Measurements from ENCODE around the gene PSMD2. TPM values are rescaled to one million over a fixed set of nuclear protein-coding genes. Genes with fewer than 3 reads are reported as not detected.

PSMD2 gene
- total and polyA plus RNA-seq, 4 donors: 77.5 to 213 (median 161) TPM

DNA sequence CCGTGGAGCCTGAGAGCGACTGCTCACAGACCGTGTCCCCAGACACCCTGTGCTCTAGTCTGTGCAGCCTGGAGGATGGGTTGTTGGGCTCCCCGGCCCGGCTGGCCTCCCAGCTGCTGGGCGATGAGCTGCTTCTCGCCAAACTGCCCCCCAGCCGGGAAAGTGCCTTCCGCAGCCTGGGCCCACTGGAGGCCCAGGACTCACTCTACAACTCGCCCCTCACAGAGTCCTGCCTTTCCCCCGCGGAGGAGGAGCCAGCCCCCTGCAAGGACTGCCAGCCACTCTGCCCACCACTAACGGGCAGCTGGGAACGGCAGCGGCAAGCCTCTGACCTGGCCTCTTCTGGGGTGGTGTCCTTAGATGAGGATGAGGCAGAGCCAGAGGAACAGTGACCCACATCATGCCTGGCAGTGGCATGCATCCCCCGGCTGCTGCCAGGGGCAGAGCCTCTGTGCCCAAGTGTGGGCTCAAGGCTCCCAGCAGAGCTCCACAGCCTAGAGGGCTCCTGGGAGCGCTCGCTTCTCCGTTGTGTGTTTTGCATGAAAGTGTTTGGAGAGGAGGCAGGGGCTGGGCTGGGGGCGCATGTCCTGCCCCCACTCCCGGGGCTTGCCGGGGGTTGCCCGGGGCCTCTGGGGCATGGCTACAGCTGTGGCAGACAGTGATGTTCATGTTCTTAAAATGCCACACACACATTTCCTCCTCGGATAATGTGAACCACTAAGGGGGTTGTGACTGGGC is 45.7 kb downstream of the PSMD2 start:
- peaks cover 2 to 18% (median 5%) of the 10 kb centered on the region in 4 donors for H3K36me3 ChIP-seq (ENCODE audit: control insufficient read depth in 4 of 4, insufficient read depth in 3 of 4, low read depth in 1 of 4, low read length in 3 of 4)
- 94% methylated on average over 24 of the region's 24 CpGs for WGBS
- no peaks in the 10 kb centered on the region for H3K9me3 ChIP-seq (ENCODE audit: control insufficient read depth in 4 of 4, low read length in 3 of 4)
- TF ChIP-seq FOXA1 (IDR thresholded peaks at IDR 0.05) (no peak), ATF3 (IDR thresholded peaks at IDR 0.05) (no peak), TAF1 (conservative IDR thresholded peaks at IDR 0.05) (no peak), GABPA (IDR thresholded peaks at IDR 0.05 in 1 of 2, conservative IDR thresholded peaks at IDR 0.05 in 1 of 2) (no peak), NR2F2 (IDR thresholded peaks at IDR 0.05) (no peak), HNF4G (IDR thresholded peaks at IDR 0.05) (no peak), EGR1 (IDR thresholded peaks at IDR 0.05; ENCODE audit: low read depth in 2 of 2) (no peak), JUND (IDR thresholded peaks at IDR 0.05) (no peak), RXRA (IDR thresholded peaks at IDR 0.05) (no peak), FOXA2 (IDR thresholded peaks at IDR 0.05) (no peak), SP1 (IDR thresholded peaks at IDR 0.05) (no peak), HNF4A (conservative IDR thresholded peaks at IDR 0.05) (no peak)
- TF ChIP-seq, protein P1, sequence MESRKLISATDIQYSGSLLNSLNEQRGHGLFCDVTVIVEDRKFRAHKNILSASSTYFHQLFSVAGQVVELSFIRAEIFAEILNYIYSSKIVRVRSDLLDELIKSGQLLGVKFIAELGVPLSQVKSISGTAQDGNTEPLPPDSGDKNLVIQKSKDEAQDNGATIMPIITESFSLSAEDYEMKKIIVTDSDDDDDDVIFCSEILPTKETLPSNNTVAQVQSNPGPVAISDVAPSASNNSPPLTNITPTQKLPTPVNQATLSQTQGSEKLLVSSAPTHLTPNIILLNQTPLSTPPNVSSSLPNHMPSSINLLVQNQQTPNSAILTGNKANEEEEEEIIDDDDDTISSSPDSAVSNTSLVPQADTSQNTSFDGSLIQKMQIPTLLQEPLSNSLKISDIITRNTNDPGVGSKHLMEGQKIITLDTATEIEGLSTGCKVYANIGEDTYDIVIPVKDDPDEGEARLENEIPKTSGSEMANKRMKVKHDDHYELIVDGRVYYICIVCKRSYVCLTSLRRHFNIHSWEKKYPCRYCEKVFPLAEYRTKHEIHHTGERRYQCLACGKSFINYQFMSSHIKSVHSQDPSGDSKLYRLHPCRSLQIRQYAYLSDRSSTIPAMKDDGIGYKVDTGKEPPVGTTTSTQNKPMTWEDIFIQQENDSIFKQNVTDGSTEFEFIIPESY (IDR thresholded peaks at IDR 0.05): no peak
- TF ChIP-seq, protein P2, sequence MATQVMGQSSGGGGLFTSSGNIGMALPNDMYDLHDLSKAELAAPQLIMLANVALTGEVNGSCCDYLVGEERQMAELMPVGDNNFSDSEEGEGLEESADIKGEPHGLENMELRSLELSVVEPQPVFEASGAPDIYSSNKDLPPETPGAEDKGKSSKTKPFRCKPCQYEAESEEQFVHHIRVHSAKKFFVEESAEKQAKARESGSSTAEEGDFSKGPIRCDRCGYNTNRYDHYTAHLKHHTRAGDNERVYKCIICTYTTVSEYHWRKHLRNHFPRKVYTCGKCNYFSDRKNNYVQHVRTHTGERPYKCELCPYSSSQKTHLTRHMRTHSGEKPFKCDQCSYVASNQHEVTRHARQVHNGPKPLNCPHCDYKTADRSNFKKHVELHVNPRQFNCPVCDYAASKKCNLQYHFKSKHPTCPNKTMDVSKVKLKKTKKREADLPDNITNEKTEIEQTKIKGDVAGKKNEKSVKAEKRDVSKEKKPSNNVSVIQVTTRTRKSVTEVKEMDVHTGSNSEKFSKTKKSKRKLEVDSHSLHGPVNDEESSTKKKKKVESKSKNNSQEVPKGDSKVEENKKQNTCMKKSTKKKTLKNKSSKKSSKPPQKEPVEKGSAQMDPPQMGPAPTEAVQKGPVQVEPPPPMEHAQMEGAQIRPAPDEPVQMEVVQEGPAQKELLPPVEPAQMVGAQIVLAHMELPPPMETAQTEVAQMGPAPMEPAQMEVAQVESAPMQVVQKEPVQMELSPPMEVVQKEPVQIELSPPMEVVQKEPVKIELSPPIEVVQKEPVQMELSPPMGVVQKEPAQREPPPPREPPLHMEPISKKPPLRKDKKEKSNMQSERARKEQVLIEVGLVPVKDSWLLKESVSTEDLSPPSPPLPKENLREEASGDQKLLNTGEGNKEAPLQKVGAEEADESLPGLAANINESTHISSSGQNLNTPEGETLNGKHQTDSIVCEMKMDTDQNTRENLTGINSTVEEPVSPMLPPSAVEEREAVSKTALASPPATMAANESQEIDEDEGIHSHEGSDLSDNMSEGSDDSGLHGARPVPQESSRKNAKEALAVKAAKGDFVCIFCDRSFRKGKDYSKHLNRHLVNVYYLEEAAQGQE (IDR thresholded peaks at IDR 0.05): no peak
- TF ChIP-seq, protein P3, sequence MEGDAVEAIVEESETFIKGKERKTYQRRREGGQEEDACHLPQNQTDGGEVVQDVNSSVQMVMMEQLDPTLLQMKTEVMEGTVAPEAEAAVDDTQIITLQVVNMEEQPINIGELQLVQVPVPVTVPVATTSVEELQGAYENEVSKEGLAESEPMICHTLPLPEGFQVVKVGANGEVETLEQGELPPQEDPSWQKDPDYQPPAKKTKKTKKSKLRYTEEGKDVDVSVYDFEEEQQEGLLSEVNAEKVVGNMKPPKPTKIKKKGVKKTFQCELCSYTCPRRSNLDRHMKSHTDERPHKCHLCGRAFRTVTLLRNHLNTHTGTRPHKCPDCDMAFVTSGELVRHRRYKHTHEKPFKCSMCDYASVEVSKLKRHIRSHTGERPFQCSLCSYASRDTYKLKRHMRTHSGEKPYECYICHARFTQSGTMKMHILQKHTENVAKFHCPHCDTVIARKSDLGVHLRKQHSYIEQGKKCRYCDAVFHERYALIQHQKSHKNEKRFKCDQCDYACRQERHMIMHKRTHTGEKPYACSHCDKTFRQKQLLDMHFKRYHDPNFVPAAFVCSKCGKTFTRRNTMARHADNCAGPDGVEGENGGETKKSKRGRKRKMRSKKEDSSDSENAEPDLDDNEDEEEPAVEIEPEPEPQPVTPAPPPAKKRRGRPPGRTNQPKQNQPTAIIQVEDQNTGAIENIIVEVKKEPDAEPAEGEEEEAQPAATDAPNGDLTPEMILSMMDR (IDR thresholded peaks at IDR 0.05; ENCODE audit: low read depth, low read length, missing input control): no peak
- TF ChIP-seq, protein P4, sequence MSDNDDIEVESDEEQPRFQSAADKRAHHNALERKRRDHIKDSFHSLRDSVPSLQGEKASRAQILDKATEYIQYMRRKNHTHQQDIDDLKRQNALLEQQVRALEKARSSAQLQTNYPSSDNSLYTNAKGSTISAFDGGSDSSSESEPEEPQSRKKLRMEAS (IDR thresholded peaks at IDR 0.05): no peak
- no peak overlapping the region for H3K27ac ChIP-seq (ENCODE audit: low read depth in 1 of 2, low read length in 2 of 2)
- no peaks in the 10 kb centered on the region for H3K27me3 ChIP-seq (ENCODE audit: control insufficient read depth in 4 of 4, insufficient read depth in 4 of 4, low read length in 3 of 4)
- DNase-seq (ENCODE audit: low spot score): no peak
- H3K9ac ChIP-seq (ENCODE audit: low read depth in 1 of 2, low read length in 2 of 2): no peak overlapping the region
- no peak overlapping the region for H3K4me3 ChIP-seq (ENCODE audit: low read depth in 1 of 3, low read length in 3 of 3)
- no peaks in the 10 kb centered on the region for H3K4me1 ChIP-seq (ENCODE audit: control insufficient read depth in 4 of 4, insufficient read depth in 4 of 4, low read length in 3 of 4)
